ENCODE results near the gene XRCC3.

- TF ChIP-seq EZH2 (IDR thresholded peaks at IDR 0.05; ENCODE audit: insufficient read depth, poor library complexity, severe bottlenecking) (no peak), EZH2phosphoT487 (IDR thresholded peaks at IDR 0.05; ENCODE audit: insufficient read depth, low read depth) (no peak)
These were observed 12.9 kb upstream of the XRCC3 start for GRCh38 chr14:103728141-103728540.
